SU-DHL-6 (cell line): ENCODE results near the gene CLBA1.

ENCODE experiments used
- CTCF ChIP-seq: fragments of 200-600 bp; sonication (generic); IDR thresholded peaks from one replicate; pipeline ENCODE4 v1.5.1; 2017; ENCODE audit warnings: antibody characterized with exemption, mild to moderate bottlenecking, low read length, moderate library complexity; ENCODE audit not compliant: insufficient read depth, poor library complexity, severe bottlenecking
- EZH2phosphoT487 ChIP-seq: fragments of 200-600 bp; sonication (generic), shearing (Covaris generic); conservative IDR thresholded peaks from 2 replicates; pipeline ENCODE4 v1.6.1; 2018; ENCODE audit warnings: mild to moderate bottlenecking, antibody characterized with exemption, low read length, moderate library complexity, mixed read lengths

- TF ChIP-seq CTCF = no peak
- TF ChIP-seq EZH2phosphoT487 = no peak
Measured at GRCh38 chr14:104989236-104989950, 3.8 kb downstream of the CLBA1 start.
